HG03095 (cell line): ENCODE measurements around the gene MAP2K5.

Experiments
- ATAC-seq: cut with Tn5 transposase; IDR thresholded peaks from one replicate; pipeline ENCODE4 v1.9.1; 2021; ENCODE audit warnings: moderate library complexity; ENCODE audit not compliant: unreplicated experiment

Gene MAP2K5

GRCh38 chr15:67801926-67802914 lies 259.7 kb downstream of the MAP2K5 start:
- no peak for ATAC-seq

- no peak for ATAC-seq
Observed at GRCh38 chr15:67803299-67803698, 260.8 kb downstream of the MAP2K5 start.

GRCh38 chr15:67803996-67804843 lies 261.7 kb downstream of the MAP2K5 start:
- no peak for ATAC-seq

- no peak for ATAC-seq
Observed at GRCh38 chr15:67805008-67805665, 262.6 kb downstream of the MAP2K5 start.

GRCh38 chr15:67805666-67806516 lies 263.4 kb downstream of the MAP2K5 start:
- no peak for ATAC-seq

GRCh38 chr15:67806536-67806935 lies 264.0 kb downstream of the MAP2K5 start:
- no peak for ATAC-seq

- ATAC-seq = no peak
Observed at GRCh38 chr15:67807141-67807540, 264.6 kb downstream of the MAP2K5 start.

GRCh38 chr15:67807836-67808235 lies 265.3 kb downstream of the MAP2K5 start:
- no peak for ATAC-seq

- no peak for ATAC-seq
Observed at GRCh38 chr15:67808821-67809220, 266.3 kb downstream of the MAP2K5 start.

- ATAC-seq = no peak
Observed at GRCh38 chr15:67809441-67809840, 266.9 kb downstream of the MAP2K5 start.

GRCh38 chr15:67809866-67810265 lies 267.4 kb downstream of the MAP2K5 start:
- ATAC-seq = no peak

- no peak for ATAC-seq
Observed at GRCh38 chr15:67812241-67812644, 269.7 kb downstream of the MAP2K5 start.

GRCh38 chr15:67813104-67813634 lies 270.7 kb downstream of the MAP2K5 start:
- no peak for ATAC-seq

GRCh38 chr15:67815036-67815592 lies 272.6 kb downstream of the MAP2K5 start:
- no peak for ATAC-seq

GRCh38 chr15:67816668-67817067 lies 274.2 kb downstream of the MAP2K5 start:
- ATAC-seq = no peak

GRCh38 chr15:67818464-67818863 lies 276.0 kb downstream of the MAP2K5 start:
- ATAC-seq = no peak

- no peak for ATAC-seq
Observed at GRCh38 chr15:67819636-67820035, 277.1 kb downstream of the MAP2K5 start.

- ATAC-seq = no peak
Observed at GRCh38 chr15:67820122-67820991, 277.9 kb downstream of the MAP2K5 start.
